Gastroesophageal sphincter (tissue), 3 donors: ENCODE results near the gene PEA15.

Source experiments
- EP300 ChIP-seq: sonication (generic); formaldehyde crosslinking; IDR thresholded peaks from one replicate; pipeline ENCODE4 v1.6.1; 2017; ENCODE audit warnings: antibody characterized with exemption, mild to moderate bottlenecking
- POLR2A ChIP-seq, 2 donors: fragments of 450-650 bp; IDR thresholded peaks; one replicate each; pipeline ENCODE4 v1.6.1; 2017; ENCODE audit warnings: antibody characterized with exemption in 2 of 2, mild to moderate bottlenecking in 2 of 2, moderate library complexity in 1 of 2
- POLR2AphosphoS5 ChIP-seq: sonication (generic); formaldehyde crosslinking; IDR thresholded peaks from one replicate; pipeline ENCODE4 v1.6.1; 2017; ENCODE audit warnings: antibody characterized with exemption
- TF ChIP-seq, protein P1 (sequence below), 4 experiments: fragments of 200-600 bp in 2 of 4; fragments of 450-650 bp in 2 of 4; sonication (generic) in 1 of 4; IDR thresholded peaks; one replicate each; pipeline ENCODE4 v1.5.1; 2017 to 2019; ENCODE audit warnings: antibody characterized with exemption in 4 of 4, mild to moderate bottlenecking in 2 of 4, moderate library complexity in 2 of 4

DNA sequence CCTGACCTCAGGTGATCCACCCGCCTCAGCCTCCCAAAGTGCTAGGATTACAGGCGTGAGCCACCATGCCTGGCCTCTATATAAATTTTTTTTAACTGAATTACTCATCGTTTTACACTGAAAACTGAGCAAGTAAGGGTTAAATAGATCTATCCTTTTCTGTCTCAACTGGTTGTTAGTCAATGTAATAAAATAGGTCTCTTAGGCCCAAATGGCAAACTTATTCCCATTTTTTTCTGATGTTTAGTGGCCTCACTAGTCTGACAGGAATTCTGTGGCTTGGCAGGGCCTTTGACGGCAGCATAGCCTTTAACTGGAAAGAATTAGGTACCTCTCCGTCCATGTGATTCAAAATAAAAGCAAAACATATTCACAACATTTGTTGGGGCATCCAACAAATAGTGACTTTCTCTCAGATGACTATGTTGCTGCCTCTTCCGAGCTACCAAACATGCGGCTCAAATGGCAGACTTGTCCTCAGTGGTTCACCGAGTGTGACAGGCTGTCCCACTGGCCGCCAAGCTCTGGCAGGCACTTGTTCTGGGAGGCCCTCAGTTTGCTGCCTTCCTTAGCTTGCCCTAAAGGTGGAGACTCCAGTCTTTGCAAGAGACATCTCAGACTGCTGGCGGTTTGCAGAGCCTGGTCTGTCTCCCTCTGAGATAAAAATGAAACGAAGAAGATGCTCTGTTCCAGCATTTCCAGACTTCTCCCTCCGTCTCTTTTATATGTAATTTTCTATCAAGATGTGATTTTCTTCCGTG lies 36.4 kb upstream of the PEA15 start:
- no peak for TF ChIP-seq EP300
- no peak for TF ChIP-seq POLR2A (IDR thresholded peaks at IDR 0.05)
- TF ChIP-seq, protein P1, sequence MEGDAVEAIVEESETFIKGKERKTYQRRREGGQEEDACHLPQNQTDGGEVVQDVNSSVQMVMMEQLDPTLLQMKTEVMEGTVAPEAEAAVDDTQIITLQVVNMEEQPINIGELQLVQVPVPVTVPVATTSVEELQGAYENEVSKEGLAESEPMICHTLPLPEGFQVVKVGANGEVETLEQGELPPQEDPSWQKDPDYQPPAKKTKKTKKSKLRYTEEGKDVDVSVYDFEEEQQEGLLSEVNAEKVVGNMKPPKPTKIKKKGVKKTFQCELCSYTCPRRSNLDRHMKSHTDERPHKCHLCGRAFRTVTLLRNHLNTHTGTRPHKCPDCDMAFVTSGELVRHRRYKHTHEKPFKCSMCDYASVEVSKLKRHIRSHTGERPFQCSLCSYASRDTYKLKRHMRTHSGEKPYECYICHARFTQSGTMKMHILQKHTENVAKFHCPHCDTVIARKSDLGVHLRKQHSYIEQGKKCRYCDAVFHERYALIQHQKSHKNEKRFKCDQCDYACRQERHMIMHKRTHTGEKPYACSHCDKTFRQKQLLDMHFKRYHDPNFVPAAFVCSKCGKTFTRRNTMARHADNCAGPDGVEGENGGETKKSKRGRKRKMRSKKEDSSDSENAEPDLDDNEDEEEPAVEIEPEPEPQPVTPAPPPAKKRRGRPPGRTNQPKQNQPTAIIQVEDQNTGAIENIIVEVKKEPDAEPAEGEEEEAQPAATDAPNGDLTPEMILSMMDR (IDR thresholded peaks at IDR 0.05): no peak
- TF ChIP-seq POLR2AphosphoS5: no peak
